SK-N-SH treated with all-trans-retinoic acid at 6 μM for 48 hours (cell line): ENCODE data around the gene BABAM1.

ENCODE experiments used
- BACH2 ChIP-seq: fragments of 250-450 bp; sonication (Bioruptor Pico); IDR thresholded peaks from 2 replicates; pipeline ENCODE4 v1.9.0; 2021; ENCODE audit warnings: mild to moderate bottlenecking, borderline replicate concordance
- ESRRG ChIP-seq: fragments of 250-450 bp; sonication (Bioruptor Pico); IDR thresholded peaks from 2 replicates; pipeline ENCODE4 v1.6.1; 2021; ENCODE audit warnings: mild to moderate bottlenecking
- OSR1 ChIP-seq: fragments of 250-450 bp; sonication (Bioruptor Pico); IDR thresholded peaks from 2 replicates; pipeline ENCODE4 v1.8.0; 2022; ENCODE audit warnings: moderate library complexity, mild to moderate bottlenecking, inconsistent platforms
- RARB ChIP-seq: fragments of 250-450 bp; sonication (Bioruptor Pico); IDR thresholded peaks from 2 replicates; pipeline ENCODE4 v1.8.0; 2021; ENCODE audit warnings: mild to moderate bottlenecking, moderate library complexity
- SNAI2 ChIP-seq: fragments of 250-450 bp; sonication (Bioruptor Pico); IDR thresholded peaks from 2 replicates; pipeline ENCODE4 v1.5.0; 2020; ENCODE audit warnings: mild to moderate bottlenecking, moderate library complexity
- ZC3H10 ChIP-seq: fragments of 250-450 bp; sonication (Bioruptor Pico); IDR thresholded peaks from 2 replicates; pipeline ENCODE4 v1.5.1; 2021; ENCODE audit warnings: mild to moderate bottlenecking, moderate library complexity
- ZFP3 ChIP-seq: fragments of 250-450 bp; sonication (Bioruptor Pico); IDR thresholded peaks from 2 replicates; pipeline ENCODE4 v1.5.0; 2020; ENCODE audit warnings: mild to moderate bottlenecking, moderate library complexity
- ZFP30 ChIP-seq: fragments of 450-650 bp; formaldehyde crosslinking; IDR thresholded peaks from 2 replicates; pipeline ENCODE4 v1.5.0; 2022; ENCODE audit warnings: mild to moderate bottlenecking, moderate library complexity
- TF ChIP-seq, protein P1 (sequence below): fragments of 250-450 bp; sonication (Bioruptor Pico); IDR thresholded peaks from 2 replicates; pipeline ENCODE4 v1.5.1; 2020; ENCODE audit warnings: low read depth, mild to moderate bottlenecking, moderate library complexity
- TF ChIP-seq, protein P2 (sequence below): fragments of 250-450 bp; sonication (Bioruptor Pico); IDR thresholded peaks from 2 replicates; pipeline ENCODE4 v1.8.0; 2020; ENCODE audit warnings: mild to moderate bottlenecking, moderate library complexity, borderline replicate concordance

DNA sequence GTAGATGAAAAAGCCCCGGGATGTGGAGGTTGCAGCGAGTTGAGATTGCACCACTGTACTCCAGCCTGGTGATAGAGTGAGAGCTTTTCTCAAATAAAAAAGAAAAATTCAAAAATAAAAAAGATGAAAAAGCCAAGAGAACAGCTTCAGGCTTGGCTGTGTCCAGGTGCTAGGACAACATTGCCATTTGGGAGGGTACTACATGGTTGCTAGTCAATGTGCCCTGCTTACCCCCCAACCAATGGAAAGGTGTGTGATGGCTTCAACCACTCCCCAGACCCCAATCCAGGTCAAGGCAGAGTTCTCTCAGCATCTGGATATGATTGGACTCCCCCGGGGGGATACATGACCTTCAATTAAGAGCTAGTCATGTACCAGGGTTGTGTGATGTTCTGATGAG, 12.2 kb downstream of the BABAM1 start:
- TF ChIP-seq, protein P1, sequence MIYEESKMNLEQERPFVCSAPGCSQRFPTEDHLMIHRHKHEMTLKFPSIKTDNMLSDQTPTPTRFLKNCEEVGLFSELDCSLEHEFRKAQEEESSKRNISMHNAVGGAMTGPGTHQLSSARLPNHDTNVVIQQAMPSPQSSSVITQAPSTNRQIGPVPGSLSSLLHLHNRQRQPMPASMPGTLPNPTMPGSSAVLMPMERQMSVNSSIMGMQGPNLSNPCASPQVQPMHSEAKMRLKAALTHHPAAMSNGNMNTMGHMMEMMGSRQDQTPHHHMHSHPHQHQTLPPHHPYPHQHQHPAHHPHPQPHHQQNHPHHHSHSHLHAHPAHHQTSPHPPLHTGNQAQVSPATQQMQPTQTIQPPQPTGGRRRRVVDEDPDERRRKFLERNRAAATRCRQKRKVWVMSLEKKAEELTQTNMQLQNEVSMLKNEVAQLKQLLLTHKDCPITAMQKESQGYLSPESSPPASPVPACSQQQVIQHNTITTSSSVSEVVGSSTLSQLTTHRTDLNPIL (CRISPR knock-in tag): no peak
- TF ChIP-seq, protein P2, sequence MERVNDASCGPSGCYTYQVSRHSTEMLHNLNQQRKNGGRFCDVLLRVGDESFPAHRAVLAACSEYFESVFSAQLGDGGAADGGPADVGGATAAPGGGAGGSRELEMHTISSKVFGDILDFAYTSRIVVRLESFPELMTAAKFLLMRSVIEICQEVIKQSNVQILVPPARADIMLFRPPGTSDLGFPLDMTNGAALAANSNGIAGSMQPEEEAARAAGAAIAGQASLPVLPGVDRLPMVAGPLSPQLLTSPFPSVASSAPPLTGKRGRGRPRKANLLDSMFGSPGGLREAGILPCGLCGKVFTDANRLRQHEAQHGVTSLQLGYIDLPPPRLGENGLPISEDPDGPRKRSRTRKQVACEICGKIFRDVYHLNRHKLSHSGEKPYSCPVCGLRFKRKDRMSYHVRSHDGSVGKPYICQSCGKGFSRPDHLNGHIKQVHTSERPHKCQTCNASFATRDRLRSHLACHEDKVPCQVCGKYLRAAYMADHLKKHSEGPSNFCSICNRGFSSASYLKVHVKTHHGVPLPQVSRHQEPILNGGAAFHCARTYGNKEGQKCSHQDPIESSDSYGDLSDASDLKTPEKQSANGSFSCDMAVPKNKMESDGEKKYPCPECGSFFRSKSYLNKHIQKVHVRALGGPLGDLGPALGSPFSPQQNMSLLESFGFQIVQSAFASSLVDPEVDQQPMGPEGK (CRISPR knock-in tag): no peak
- no peak for TF ChIP-seq RARB (CRISPR knock-in tag)
- TF ChIP-seq ZFP30 (CRISPR knock-in tag): no peak
- TF ChIP-seq ZC3H10 (CRISPR knock-in tag): no peak
- no peak for TF ChIP-seq ZFP3 (CRISPR knock-in tag)
- no peak for TF ChIP-seq SNAI2 (CRISPR knock-in tag)
- no peak for TF ChIP-seq OSR1 (CRISPR knock-in tag)
- no peak for TF ChIP-seq ESRRG
- TF ChIP-seq BACH2 (CRISPR knock-in tag): no peak
